Embryonic facial prominence (tissue), 1 donor: Measurements from ENCODE around the gene FGF2.

Experiments
- DNase-seq: peaks from one replicate; pipeline ENCODE4 v3.0.0-alpha.2; 2016; ENCODE audit errors: extremely low spot score

FGF2 gene

GRCh38 chr4:122890147-122890795, 63.6 kb downstream of the FGF2 start:
- DNase-seq, result no peak

- DNase-seq, result no peak
Observed at GRCh38 chr4:122894827-122895226, 68.2 kb downstream of the FGF2 start.

GRCh38 chr4:122895336-122895995, 68.8 kb downstream of the FGF2 start:
- no peak for DNase-seq

- no peak for DNase-seq
Observed at GRCh38 chr4:122896270-122896669, 69.6 kb downstream of the FGF2 start.

- DNase-seq, result no peak
Observed at GRCh38 chr4:122898370-122899150, 71.9 kb downstream of the FGF2 start.

GRCh38 chr4:122899682-122900081, 73.1 kb downstream of the FGF2 start:
- no peak for DNase-seq

- DNase-seq, result no peak
Observed at GRCh38 chr4:122900314-122900713, 73.7 kb downstream of the FGF2 start.

- no peak for DNase-seq
Observed at GRCh38 chr4:122901247-122902010, 74.8 kb downstream of the FGF2 start.

GRCh38 chr4:122903766-122904288, 77.2 kb downstream of the FGF2 start:
- DNase-seq, result no peak

- no peak for DNase-seq
Observed at GRCh38 chr4:122906859-122907305, 80.3 kb downstream of the FGF2 start.

GRCh38 chr4:122908223-122908622, 81.6 kb downstream of the FGF2 start:
- DNase-seq, result no peak

- DNase-seq, result no peak
Observed at GRCh38 chr4:122909683-122910082, 83.1 kb downstream of the FGF2 start.

GRCh38 chr4:122911588-122911987, 85.0 kb downstream of the FGF2 start:
- no peak for DNase-seq

- DNase-seq, result no peak
Observed at GRCh38 chr4:122912810-122913575, 86.4 kb downstream of the FGF2 start.

- DNase-seq, result no peak
Observed at GRCh38 chr4:122914292-122914904, 87.8 kb downstream of the FGF2 start.

GRCh38 chr4:122914938-122915337, 88.3 kb downstream of the FGF2 start:
- DNase-seq, result no peak

- no peak for DNase-seq
Observed at GRCh38 chr4:122917731-122918130, 91.1 kb downstream of the FGF2 start.

GRCh38 chr4:122920473-122920872, 93.8 kb downstream of the FGF2 start:
- no peak for DNase-seq

- DNase-seq, result no peak
Observed at GRCh38 chr4:122921300-122921699, 94.7 kb downstream of the FGF2 start.
